Occipital lobe (tissue), 2 donors: ENCODE measurements around the gene VANGL1. TPM values are rescaled to one million over a fixed set of nuclear protein-coding genes. Genes with fewer than 3 reads are reported as not detected.

ENCODE experiments used
- DNase-seq: peaks from one replicate; lab custom pipeline; 2025; lab: John Stamatoyannopoulos, UW
- total RNA-seq: library from RNA; depleted of rRNA; stranded (reverse); fragments of >200 nt; gene quantifications from one replicate; pipeline ENCODE4 v1.2.3, GENCODE V29; 2014

VANGL1 gene
- total RNA-seq, 1 donor from 2014 or later, result 3.6 TPM

DNA sequence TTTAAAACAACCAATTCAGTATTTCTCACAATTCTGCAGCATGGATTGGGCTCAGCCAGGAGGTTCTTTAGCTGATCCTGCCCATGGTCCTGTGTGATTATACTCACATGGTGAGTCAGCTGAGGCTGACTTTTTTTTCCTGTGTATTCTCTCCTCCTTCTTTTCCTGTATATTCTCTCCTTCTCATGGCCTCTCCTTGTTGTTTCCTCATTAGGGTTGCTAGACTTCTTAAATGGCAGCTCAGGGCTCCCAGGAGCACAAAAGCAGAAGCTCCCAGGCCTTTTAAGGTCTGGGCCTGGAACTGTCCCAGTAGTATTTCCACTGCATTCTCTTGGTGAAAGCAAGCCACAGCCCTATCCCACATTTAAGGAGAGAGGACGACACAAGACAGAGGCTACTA lies 26.8 kb downstream of the VANGL1 start:
- no peak for DNase-seq

DNA sequence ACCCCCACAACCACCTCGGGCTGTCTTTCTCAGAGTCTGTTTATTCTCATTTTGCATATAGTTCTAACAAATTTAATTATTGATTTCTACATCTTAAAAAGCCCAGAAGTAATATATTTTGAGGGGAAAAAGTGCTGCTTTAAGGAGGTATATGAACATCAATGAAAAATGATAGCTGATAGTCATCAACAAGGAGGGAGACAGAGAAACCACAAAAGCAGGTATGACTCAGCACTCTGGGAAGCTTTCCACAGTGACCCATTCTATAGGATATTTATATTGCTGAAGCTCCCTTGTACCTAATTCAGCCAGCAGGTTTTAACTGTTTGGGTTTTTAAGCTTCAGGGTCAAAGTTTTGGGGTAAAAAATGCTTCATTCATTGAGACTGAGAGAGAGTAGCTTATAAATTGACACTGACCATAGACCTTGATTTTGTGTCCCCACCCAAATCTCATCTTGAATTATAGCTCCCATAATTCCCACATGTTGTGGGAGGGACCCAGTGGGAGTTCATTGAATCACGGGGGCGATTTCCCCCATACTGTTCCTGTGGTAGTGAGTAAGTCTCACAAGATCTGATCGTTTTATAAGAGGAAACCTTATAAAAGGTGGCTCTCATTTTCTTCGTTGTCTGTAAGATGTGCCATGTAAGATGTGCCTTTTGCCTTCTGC lies 27.4 kb downstream of the VANGL1 start:
- DNase-seq, result no peak

DNA sequence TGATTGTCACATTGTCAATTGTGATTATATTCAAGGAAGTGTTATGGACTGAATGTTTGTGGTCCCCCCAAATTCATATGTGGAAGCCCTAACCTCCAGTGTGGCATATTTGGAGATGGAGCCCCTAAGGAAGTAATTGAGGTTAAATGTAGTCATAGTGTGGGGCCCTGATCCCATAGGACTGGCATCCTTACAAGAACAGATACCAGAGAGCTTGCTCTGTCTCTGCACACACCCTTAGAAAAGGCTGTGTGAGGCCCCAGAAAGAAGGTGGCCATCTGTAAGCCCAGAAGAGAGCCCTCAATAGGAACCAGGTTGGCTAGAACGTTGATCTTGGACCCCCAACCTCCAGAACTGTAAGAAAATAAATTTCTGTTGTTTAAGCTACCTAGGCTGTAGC lies 28.1 kb downstream of the VANGL1 start:
- DNase-seq, result no peak

DNA sequence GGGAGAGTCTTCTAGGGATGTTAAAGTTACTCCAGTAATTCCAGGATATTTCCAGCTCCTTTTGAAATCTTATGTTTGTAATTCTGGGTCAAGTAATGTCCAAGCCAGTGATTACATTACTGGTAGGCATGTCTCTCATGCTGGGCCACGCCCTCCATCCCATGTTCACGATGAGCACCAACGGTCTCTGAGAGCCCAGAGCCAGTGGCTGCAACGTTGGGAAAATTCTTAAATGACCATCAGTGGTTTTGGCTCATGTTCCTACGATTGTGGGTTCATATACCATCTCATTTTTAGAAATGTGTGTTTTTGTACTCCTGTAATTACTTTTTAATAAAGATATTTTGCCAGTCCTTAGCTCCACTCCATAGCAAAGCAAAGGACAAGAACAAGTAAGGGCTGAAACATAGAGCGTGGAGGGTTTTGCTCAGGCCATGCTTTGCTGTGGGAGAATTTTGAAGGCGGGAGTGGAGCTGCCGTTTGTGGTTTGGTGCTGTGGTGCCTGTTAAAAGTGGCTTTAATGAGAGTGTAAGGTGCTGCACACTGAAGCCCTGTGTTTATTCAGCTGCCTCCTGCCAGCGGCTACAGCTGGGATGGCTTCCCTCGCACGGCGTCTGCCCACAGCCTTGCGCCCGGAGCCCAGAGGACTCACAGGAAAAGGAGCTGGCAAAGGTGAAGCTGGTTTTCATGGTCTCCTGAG lies 28.9 kb downstream of the VANGL1 start:
- no peak for DNase-seq

DNA sequence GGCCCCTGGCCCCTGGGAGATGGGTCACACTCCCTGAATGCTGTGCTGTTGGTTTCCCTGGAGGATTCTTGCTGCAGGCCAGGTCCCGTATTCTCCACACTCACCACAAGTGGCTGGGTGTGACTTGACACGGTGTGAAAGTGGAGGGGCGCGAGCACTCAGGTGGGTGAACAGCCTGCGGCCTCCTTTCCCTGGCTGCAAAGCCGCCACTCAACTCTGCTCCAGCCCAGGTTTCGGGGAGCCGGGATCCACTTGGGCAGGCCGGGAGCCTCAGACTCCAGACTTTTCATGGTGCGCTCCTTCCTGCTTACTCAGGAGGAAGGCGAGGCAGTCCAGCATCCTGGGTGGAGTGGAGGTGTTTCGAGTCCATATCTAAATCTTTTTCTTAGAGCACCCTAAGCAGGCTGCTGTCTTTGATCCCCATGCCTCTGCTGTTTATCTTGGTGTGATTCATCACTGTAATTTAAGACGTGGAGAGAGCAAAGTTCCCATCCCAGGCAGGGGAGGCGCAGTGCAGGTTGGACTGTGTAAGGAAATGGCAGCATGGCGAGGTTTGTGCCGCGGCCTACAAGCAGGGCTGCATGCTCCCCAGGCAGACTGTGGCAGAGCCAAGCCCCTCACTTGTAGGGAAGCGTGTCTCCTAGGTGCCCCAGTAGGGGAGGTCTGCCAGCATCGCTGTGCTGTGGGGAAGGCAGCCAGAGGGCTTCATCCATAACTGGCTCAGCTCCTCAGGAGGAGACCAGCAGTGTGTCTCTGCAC lies 29.6 kb downstream of the VANGL1 start:
- DNase-seq, result no peak

DNA sequence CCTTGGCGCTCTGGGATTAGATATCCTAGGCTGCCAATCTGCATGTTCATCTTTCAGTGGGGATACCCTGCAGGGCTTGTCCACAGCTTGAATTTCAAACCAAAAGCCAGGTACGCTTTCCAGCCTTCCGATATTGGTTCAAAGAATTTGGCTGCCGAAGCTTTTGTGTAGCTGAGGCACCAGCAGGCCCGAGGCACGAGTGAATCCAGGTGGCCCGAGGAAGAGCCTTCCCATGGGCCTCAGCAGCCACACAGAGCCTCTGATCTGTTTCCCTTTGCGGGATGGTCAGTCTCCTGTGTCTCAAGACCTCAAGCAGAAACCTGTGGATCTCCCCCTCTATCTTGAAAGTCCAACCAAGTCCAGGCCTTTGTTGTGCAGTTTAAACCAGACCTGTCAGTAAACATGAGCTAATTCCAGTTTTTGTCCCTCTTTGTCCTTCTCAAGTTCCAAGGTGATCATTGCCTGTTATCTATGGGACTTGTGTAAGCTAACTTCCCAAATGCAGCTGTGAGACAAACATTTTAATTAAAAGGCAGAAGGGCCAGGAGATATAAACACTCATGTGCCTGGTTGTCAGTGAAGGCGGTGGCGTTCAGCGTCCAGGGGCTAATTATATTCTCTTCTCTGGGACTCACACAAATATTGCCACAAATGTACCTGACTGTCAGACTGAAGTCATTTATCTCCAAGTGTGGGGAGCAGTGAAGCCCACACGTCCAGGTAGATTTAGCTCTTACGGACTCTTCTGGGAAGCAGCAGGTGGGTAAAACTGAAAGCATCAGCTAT lies 30.6 kb downstream of the VANGL1 start:
- no peak for DNase-seq

DNA sequence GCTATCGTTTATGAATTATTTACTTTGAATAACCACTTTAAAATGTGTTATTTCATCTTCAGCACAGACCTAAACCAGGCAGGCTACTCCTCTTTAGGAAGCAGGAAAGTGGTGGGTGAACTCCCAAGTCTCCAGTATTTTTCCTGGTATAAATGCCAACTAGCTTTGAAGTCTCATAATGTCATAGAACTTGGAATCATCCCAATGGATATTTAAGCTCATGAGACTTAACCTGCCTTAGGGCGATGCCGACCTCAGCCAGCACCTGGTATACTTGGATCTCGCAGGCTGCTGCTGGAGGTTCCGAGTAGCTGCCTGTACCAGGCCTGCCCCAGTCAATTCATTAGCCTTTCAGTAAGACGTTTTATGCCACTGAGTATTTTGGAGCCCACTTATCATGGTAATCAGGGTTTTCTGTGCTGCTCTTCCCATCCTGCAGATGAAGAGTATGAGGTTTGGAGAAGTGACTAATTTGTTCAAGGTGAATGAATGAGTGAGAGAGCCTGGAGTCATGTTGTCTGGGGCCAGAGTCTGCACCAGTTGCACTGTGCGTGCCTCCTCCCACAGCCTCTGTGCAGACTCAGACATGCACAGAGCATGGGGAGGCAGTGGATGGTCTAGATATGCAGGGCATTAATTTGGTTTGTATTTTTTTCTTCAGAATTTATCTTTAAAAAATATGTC lies 34.9 kb downstream of the VANGL1 start:
- no peak for DNase-seq

DNA sequence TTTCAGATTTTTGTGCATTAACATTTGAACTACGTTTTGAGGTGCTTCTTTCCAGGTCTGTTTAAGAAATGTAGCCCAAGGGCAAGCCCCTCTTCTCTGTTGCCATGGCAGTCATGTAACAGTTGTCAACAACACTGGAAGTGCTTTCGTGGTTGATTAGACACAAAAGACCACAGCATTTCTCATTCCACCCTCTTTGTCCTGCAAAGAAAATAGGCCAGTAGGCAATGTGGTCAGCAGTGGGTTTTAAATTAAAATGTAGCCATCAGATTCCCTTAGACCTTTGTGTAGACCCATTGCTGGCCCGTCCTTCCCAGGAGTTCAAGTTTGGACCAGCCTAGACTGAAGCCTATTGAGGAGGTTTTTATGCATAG lies 35.4 kb downstream of the VANGL1 start:
- no peak for DNase-seq

DNA sequence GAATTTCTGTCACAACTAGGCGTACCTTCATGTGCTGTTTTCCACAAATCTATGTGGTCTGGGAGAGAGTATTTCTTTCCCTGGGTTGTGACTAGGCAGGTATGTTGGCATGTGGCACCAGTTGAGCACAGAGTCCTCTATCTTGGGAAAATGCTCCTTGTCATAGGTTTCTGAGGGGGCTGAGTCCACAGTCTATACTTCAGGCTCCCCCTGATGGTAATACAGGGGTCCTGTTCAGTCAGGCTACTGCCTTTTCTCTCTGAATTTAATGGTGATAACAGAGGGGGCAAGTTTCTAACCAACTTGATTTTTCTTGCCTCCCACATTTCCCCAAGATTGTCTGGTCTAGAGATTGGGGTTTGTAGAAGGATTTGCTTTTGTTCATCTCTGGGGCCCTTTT lies 35.8 kb downstream of the VANGL1 start:
- DNase-seq, result no peak

DNA sequence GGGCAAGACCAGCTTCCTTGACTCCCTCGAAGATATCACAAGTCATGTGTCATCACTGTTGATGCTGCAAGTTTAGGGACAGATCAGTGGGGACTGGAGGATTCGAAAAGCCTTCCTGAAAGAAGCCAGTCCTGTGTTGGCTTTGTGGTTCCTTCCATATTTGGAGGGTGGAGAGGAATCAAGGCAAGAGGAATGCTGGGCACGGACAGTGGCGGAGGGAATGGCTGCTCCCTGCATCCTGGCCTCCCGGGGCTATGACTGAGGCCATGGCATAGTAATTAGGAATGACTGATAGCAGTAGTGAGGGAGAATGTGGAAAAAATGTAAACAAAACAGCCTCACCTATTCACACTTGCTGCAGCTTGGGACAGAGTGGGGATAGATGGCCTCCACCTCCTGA lies 36.4 kb downstream of the VANGL1 start:
- DNase-seq, result no peak

DNA sequence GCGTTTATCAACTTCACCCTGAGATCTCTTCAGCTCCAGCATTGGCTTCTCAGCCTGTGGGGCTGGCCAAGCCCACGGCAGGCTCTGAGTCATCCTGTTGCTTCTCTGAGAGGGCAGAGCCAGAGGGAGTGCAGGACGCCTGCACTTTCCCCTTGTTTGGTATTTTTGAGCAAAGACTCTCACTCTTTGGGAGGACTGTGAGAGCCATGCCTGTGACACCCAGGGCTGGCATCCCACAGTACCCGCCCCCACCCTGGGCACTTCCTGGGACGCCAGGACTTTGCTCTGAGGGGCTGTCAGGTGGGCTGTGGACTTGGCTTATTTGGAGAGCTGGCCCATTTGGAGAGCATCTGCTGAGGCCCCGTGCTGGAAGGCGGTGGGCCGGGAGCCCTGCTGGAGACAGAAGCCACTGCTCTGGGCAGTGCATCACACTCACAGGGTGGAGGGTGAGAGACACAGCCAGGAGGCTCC lies 37.4 kb downstream of the VANGL1 start:
- no peak for DNase-seq

DNA sequence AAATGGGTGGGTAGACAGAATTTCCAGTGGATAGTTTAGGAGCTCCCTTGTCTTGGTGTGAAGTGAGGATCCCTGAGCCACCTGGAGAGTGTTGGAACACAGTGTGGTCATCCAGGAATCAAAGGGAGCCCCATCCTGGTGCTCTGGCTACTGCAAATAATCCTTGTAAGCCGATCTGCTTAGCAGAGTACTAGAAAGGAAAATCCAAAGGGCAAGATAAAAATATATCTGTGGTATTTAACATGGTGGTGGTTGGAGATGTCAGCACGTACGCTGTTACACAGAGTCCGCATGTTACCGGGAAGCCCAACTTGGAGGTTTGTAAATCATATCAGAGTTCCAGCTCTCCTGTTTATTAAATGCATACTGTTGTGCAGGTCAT lies 39.0 kb downstream of the VANGL1 start:
- no peak for DNase-seq

DNA sequence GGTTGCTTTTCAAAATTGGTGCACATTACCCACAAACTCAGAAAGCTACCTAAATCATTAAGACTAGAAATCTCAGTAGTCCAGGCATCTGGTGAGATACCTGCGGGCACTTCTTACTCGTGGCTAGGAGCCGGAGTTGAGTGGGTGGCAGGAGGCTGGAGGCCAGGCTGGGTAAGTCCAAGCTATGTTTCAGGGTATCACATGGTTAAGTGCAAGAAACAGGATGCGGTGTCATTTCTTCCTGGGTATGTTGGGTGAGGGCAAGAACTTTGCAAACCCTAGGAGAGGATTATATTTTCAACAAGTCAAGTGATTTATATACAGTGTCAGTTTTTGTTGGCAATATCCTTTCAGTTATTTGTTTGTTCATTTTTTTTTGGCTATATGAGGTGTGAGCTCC lies 41.0 kb downstream of the VANGL1 start:
- DNase-seq, result no peak

DNA sequence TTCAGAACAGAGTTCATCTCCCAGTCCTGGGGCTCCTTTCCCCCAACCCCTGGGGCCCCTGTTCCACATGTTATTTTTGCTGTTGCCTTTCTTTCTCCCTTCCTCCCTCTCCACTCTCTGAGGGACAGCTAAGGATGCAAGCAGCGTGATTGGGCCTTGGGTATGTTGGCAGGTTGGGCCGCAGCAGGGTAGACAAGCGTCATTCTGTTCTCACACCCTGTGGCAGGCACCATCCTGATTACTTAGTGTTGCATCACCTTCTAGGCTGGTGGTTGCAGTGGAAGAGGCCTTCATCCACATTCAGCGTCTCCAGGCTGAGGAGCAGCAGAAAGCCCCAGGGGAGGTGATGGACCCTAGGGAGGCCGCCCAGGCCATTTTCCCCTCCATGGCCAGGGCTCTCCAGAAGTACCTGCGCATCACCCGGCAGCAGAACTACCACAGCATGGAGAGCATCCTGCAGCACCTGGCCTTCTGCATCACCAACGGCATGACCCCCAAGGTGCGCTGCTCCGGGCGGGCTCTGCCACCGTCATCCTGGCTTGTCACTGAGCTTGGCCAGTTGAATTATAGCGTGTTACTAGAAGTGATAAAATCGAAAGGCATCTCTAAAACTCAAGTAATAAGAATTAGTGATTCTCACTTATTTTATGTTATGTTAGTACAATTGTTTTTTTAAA lies 43.4 kb downstream of the VANGL1 start:
- DNase-seq, result no peak

DNA sequence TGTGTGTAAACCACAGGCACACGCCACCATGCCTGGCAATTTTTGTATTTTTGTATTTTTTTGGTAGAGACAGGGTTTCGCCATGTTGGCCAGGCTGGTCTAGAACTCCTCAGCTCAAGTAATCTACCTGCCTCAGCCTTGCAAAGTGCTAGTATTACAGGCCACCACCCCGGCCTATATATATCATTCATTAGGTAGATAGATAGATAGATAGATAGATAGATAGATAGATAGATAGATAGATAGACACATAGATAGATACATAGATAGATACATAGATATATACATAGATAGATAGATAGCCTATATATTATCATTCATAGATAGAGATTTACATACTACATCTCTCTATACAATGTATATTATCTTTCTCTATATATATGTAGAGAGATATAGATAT lies 46.0 kb downstream of the VANGL1 start:
- DNase-seq, result no peak

DNA sequence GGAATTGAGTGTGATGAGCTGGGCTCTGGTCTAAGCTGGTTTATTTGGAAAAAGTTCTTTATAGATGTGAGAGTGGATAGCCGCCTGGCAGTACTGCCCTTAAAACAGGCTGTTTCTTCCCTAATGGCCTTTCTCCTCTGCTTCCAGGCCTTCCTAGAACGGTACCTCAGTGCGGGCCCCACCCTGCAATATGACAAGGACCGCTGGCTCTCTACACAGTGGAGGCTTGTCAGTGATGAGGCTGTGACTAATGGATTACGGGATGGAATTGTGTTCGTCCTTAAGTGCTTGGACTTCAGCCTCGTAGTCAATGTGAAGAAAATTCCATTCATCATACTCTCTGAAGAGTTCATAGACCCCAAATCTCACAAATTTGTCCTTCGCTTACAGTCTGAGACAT lies 49.2 kb downstream of the VANGL1 start:
- DNase-seq, result no peak

DNA sequence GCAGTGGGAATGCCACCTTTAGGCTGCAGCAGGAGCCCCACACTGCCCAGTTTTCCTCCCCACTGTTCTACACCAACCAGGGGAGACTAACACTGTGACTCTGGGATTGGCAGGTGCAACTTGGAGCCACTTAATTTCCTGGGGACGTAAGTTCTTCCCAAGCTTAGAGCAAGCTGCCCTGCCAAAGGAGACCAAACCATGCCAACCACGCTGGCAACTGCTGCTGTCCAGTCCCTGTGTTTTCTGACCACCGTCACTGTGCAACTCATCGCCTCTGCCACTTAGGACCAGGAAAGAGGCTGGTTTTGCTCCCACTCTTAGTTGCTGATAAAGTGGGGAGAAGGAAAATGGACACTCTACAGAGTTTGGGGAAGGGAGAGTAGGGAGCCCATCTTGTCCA lies 50.5 kb downstream of the VANGL1 start:
- no peak for DNase-seq

DNA sequence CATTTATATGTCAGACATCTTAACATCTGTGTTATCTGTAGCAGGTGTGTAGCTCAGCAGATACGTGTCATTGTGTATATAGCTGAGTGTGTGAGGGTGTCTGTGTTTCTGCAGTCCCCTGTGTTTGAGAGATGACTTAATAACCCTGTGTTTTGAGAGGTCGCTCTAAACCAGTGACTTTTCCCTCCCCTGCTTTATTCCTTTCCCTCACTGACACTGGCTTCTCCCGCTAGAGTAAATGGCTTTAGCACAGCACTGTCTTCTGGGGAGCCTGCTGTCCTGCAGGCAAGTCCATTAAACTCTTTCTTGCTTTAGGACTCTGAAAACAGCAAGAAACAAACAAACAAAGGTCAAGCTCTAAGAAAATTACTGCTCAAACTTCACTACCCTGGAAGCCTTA lies 53.0 kb downstream of the VANGL1 start:
- DNase-seq, result no peak

DNA sequence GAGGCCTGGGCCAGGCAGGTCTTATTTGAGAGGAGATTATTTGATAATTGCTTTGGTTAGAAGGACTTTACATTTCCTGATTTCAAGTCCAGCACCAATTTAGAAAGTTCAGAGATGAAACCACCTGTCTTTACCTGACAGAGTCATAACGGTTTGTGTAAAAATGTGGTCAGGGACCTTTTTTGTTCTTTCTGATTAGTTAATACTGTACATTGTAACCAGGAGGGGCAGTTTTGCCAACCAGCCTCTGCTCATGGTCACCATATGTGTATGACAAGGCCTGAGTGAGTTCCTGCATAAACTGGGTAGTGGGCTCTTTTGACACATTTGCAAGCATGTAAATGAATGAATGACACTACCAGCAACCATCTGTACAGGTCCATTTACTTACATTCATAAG lies 55.8 kb downstream of the VANGL1 start:
- DNase-seq, result no peak

DNA sequence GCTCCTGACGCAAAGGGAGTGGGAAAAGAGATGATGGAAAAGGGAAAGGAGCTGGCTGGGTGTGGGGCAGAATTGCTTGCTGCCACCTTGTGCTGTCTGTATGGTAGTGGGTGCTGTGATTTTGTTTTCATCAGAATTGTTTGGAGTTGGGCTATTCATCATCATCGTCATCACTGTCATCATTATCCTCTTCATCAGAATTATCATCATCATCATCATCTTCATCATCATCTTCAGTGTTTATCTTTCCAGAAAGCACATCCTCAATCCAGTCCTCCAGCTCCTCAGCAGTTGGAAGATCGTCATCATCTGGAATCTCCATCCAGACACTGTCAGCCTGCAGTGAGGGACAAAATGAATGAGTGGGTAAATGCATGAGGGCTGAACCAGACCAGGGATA lies 59.3 kb downstream of the VANGL1 start:
- DNase-seq, result no peak

DNA sequence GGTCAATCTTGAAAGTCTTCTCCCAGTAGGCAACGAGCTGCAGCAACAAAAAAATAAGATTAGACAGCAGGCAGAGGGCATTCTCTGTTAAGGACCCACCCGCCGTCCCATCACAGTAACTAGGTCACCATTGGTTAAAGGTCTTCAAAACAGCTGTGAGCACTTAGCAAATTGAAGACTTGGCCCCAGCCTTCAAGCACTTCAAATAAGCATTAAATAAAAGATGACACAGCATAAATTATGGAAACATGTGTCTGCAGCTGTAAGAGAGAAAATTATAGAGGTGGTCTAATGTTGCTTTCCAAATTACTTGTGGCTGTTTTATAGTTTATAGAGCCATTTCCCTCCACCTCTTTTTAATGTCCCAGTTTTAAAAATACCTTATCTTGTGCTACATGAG lies 61.2 kb downstream of the VANGL1 start:
- DNase-seq, result no peak
